Osteocyte (in vitro differentiated cells): Measurements from ENCODE around the gene TRIM25. TPM values are rescaled to one million over a fixed set of nuclear protein-coding genes. Genes with fewer than 3 reads are reported as not detected.

Experiments used
- DNase-seq: peaks from one replicate; pipeline ENCODE4 v3.0.0; 2021; ENCODE audit warnings: mixed read lengths; ENCODE audit not compliant: unreplicated experiment; ENCODE audit errors: extremely low spot score
- H3K27ac Mint-ChIP-seq: one replicate; pipeline ENCODE4 v1.8.0; 2021; ENCODE audit warnings: mild to moderate bottlenecking, mixed read lengths; ENCODE audit not compliant: unreplicated experiment
- H3K27me3 Mint-ChIP-seq: one replicate; pipeline ENCODE4 v1.8.0; 2021; ENCODE audit warnings: mixed read lengths; ENCODE audit not compliant: unreplicated experiment
- H3K36me3 Mint-ChIP-seq: one replicate; pipeline ENCODE4 v1.8.0; 2021; ENCODE audit warnings: mixed read lengths; ENCODE audit not compliant: unreplicated experiment
- H3K4me1 Mint-ChIP-seq: one replicate; pipeline ENCODE4 v1.8.0; 2021; ENCODE audit warnings: mixed read lengths; ENCODE audit not compliant: unreplicated experiment
- H3K4me3 Mint-ChIP-seq: one replicate; pipeline ENCODE4 v1.8.0; 2021; ENCODE audit warnings: mild to moderate bottlenecking, moderate library complexity, mixed read lengths; ENCODE audit not compliant: unreplicated experiment
- H3K9me3 Mint-ChIP-seq: one replicate; pipeline ENCODE4 v1.8.0; 2021; ENCODE audit warnings: mixed read lengths; ENCODE audit not compliant: unreplicated experiment
- total RNA-seq: library from RNA; stranded (reverse); gene quantifications from 2 replicates; pipeline ENCODE4 v1.2.1, GENCODE V29; 2021
- TF ChIP-seq, protein P1 (sequence below): fragments of 200-600 bp; sonication (generic); IDR thresholded peaks from 2 replicates; pipeline ENCODE4 v1.5.0; 2021; ENCODE audit warnings: antibody characterized with exemption, mild to moderate bottlenecking, moderate library complexity

Gene TRIM25
- total RNA-seq, 1 donor from 2014 or later: 28.1 TPM

GRCh38 chr17:56890906-56891674 is 22.8 kb downstream of the TRIM25 start:
- no peak for DNase-seq
- H3K27ac Mint-ChIP-seq: no peak overlapping the region
- no peaks in the 10 kb centered on the region for H3K4me1 Mint-ChIP-seq
- TF ChIP-seq, protein P1, sequence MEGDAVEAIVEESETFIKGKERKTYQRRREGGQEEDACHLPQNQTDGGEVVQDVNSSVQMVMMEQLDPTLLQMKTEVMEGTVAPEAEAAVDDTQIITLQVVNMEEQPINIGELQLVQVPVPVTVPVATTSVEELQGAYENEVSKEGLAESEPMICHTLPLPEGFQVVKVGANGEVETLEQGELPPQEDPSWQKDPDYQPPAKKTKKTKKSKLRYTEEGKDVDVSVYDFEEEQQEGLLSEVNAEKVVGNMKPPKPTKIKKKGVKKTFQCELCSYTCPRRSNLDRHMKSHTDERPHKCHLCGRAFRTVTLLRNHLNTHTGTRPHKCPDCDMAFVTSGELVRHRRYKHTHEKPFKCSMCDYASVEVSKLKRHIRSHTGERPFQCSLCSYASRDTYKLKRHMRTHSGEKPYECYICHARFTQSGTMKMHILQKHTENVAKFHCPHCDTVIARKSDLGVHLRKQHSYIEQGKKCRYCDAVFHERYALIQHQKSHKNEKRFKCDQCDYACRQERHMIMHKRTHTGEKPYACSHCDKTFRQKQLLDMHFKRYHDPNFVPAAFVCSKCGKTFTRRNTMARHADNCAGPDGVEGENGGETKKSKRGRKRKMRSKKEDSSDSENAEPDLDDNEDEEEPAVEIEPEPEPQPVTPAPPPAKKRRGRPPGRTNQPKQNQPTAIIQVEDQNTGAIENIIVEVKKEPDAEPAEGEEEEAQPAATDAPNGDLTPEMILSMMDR: no peak
- peaks cover 57% of the 10 kb centered on the region for H3K36me3 Mint-ChIP-seq
- H3K27me3 Mint-ChIP-seq: no peaks in the 10 kb centered on the region
- H3K4me3 Mint-ChIP-seq: no peak overlapping the region
- H3K9me3 Mint-ChIP-seq: peaks cover 8% of the 10 kb centered on the region

DNA sequence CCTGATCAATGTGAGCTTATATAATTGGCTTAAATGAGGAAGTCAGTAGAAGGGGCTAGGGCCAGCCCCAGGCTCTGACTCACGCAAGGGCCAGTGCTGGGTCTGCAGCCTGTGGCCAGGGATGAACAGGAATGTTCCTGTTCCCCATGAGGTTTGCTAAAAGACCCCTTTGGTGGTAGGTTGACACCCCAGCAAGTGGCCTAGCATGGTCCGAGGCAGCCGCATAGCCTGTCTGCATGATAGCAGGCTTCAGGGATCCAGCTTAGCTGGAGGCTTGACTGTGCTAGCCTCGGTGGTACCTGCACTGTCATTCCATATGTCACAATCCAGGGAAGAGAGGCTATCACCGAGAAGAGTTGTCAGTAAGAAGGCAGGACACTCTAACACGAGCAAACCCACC is 23.5 kb downstream of the TRIM25 start:
- no peaks in the 10 kb centered on the region for H3K27me3 Mint-ChIP-seq
- peaks cover 8% of the 10 kb centered on the region for H3K9me3 Mint-ChIP-seq
- TF ChIP-seq, protein P1: no peak
- H3K4me1 Mint-ChIP-seq: no peaks in the 10 kb centered on the region
- peaks cover 57% of the 10 kb centered on the region for H3K36me3 Mint-ChIP-seq
- no peak overlapping the region for H3K4me3 Mint-ChIP-seq
- H3K27ac Mint-ChIP-seq: no peak overlapping the region
- DNase-seq: no peak

GRCh38 chr17:56887552-56888467 is 26.0 kb downstream of the TRIM25 start:
- no peaks in the 10 kb centered on the region for H3K4me1 Mint-ChIP-seq
- H3K36me3 Mint-ChIP-seq: peaks cover 37% of the 10 kb centered on the region
- no peak for DNase-seq
- H3K4me3 Mint-ChIP-seq: no peak overlapping the region
- H3K9me3 Mint-ChIP-seq: peaks cover 8% of the 10 kb centered on the region
- no peak overlapping the region for H3K27ac Mint-ChIP-seq
- no peaks in the 10 kb centered on the region for H3K27me3 Mint-ChIP-seq
- TF ChIP-seq, protein P1: no peak

GRCh38 chr17:56887105-56887504 is 26.7 kb downstream of the TRIM25 start:
- peaks cover 30% of the 10 kb centered on the region for H3K36me3 Mint-ChIP-seq
- TF ChIP-seq, protein P1: no peak
- H3K4me3 Mint-ChIP-seq: no peak overlapping the region
- H3K27me3 Mint-ChIP-seq: no peaks in the 10 kb centered on the region
- no peak overlapping the region for H3K27ac Mint-ChIP-seq
- peaks cover 8% of the 10 kb centered on the region for H3K9me3 Mint-ChIP-seq
- no peaks in the 10 kb centered on the region for H3K4me1 Mint-ChIP-seq
- no peak for DNase-seq

- no peak for DNase-seq
- Mint-ChIP-seq H3K4me3 (no peak overlapping the region), H3K27ac (no peak overlapping the region), H3K27me3 (no peaks in the 10 kb centered on the region), H3K4me1 (no peaks in the 10 kb centered on the region), H3K9me3 (peaks cover 8% of the 10 kb centered on the region), H3K36me3 (peaks cover 26% of the 10 kb centered on the region)
- TF ChIP-seq, protein P1: no peak
These were observed 27.5 kb downstream of the TRIM25 start for GRCh38 chr17:56886288-56886731.
